Colon (tissue), 2 donors: ENCODE measurements around the gene NOTCH3.

Experiments
- FAIRE-seq: peaks from 2 replicates; lab custom pipeline; 2012; peaks lifted over from hg19 to GRCh38; lab: Jason Lieb, UNC
- donor health status: control.
- donor health status: control.

Gene NOTCH3

DNA sequence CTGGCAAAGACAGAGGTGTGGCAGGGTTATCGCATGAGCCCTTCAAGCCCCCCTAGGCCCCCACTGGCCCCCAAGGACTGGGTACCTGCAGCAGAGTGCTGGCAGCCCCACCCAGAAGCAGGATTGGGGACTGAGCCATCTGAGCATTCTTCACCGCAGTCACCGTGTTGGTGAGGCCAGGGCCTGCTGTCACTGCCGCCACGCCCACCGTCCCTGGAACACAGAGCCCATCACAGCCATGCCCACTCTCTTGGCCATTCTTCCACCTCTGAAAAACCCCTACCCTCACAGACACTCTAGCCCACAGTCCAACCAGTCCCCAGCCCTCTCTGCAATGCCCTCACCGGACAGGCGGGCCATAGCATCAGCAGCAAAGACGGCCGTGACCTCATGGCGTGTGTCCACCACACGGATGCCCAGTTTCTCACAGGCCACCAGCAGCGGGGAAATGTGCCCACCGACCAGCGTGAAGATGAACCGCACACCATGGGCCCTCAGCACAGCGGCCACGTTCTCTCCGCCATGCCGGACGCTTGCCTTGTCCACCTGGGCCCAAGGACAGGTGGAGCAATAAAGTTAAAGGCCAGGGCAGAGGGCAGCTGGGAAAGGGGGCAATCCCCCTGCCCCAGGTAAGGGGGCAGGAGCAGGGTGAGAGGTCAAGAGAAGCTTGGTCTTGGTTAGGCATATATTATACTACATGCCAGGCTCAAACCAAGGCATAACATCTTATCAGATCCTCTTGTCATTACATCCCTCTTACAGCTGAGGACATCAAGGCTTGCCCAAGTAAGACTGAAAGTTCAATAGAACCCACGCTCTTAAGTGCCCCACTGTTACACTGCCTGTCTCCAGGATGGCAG lies 77.5 kb downstream of the NOTCH3 start:
- no peak for FAIRE-seq

DNA sequence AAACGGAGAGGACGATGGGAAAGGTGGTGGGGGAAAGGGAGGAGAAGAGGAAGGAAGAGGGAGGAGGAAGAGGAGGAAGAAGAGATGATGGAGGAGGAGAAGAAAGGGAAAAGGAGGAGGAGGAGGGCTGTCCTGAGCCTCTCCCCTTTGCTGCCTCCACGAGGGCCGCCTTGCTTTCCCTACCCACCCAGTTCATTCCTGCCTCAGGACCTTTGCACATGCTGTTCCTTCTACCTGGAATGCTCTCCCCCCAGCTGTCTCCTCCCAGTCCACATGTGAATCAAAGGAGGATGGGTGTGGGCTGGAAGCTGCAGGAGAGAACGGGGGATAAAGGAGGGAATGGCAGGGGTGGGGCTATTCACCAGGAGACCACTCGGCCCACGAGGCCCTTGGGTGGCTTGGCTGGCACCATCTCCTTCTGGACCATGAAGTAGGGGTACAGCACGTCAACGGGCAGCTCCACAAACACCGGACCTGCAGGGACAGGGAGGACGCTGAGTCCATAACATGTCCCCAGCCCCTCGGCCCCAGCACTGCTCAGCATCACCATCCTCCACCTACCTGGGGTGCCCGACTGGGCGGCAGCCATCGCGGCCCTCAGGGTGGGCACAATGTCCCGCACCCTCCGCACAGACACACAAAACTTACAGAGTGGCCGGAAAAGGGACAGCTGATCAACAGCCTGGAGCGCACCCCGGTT lies 78.3 kb downstream of the NOTCH3 start:
- no peak for FAIRE-seq

DNA sequence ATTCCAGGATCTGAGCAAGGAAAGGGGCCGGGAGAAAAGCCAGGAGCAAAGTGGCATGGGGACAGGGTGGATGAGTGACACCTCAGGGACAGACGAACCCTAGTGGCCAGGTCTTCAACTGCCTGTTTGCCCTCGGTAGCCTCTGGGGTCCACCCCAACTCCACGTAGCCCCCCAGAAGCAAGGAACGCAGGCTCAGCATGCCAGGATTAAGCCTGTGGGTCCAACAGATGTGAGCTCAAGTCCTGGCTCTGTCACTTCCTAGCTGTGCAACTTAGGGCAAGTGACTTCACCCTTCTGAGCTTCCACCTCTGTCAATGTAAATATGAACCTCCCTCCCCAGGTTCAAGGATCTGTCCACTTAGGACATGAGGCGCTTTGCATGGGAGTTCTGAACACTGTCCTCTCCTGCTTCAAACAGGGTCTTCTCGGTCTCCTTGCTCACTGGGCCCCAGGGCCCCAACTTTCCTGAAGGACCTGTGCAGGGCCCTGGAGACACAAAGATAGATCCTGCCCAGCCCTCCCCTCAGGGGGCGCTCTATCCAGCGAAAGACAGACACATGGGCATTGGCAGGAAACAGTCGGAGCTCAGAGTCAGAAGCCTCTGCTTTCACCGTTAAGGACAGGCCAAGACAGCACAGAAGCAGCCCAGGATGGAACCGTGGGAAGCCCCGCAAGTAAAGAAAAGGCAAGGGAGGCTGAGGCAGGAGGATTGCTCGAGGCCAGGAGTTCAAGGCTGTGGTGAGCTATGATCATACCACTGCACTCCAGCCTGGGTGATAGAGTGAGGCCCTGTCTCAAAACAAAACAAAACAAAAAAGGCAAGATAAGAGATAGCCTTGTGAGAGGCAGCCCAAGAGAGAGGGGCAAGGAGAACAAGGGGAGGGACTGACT lies 80.4 kb downstream of the NOTCH3 start:
- no peak for FAIRE-seq

DNA sequence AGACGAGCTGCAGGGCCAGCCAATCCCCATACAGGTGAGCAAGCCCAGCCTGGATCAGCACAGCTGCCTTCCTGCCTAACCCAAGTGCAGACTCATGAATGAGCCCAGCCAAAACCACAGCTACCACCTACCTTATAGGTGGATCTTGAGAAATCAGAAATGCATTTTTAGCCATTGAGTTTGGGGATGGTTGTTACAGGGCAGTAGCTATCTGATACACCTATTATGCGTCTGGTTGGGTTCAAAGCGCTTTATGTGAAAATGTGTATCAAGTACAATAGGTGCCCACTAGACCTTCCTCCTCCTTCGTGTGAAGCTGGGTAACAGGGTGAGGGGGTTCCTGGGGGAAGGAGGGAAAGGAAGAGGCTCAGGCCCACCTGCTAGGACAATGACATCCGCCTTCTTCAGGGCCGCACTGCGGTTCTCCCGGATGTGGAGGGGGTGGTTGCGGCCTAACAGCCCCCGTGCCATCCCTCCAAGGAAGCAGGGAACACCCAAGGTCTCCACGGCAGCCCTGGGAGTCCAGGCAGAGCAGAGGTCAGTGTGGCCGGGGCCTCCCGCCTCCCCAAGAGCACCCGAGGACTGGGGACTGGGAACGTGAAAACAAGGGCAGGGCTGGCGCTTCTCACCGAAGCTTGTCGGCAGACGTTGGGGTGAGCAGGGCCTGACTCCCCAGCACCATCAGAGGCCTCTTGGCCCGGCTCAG lies 81.9 kb downstream of the NOTCH3 start:
- no peak for FAIRE-seq

DNA sequence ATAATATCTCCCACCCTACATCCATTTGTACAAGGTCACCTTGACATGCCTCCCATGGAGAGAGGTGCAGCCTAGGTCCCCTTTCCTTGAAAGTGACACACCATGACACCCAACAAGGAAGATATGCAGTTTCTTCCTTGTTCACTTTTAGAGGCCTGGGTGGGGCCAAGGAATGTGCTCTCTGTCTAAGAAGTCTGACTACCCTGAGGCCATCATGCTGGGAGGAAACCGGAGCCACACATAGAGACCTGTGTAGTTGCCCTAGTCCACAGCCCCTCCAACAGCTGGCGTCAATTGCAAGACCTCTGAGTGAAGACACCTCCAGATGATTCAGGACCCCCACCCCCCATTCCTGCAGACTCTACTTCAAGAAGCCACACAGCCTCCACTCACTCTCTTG lies 82.5 kb downstream of the NOTCH3 start:
- FAIRE-seq: no peak

DNA sequence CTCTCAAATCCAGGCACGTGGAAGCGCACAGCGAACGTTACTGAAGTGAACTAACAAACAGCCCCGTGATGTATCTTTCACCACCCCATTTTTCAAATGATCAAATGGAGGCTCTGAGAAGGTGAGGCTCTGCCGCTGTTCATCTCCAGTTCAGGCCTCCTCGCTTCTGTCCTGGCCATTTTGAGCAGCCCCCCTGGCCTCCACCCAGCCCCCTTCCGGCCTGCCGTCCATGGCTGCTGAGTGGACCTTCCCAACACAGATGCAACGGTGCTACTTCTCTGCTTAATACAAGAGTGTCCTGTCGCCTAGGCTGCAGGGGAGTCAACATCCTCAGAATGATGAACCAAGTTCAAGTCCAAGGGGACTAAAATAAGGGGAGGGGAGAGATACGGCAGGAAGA lies 83.9 kb downstream of the NOTCH3 start:
- FAIRE-seq: no peak

DNA sequence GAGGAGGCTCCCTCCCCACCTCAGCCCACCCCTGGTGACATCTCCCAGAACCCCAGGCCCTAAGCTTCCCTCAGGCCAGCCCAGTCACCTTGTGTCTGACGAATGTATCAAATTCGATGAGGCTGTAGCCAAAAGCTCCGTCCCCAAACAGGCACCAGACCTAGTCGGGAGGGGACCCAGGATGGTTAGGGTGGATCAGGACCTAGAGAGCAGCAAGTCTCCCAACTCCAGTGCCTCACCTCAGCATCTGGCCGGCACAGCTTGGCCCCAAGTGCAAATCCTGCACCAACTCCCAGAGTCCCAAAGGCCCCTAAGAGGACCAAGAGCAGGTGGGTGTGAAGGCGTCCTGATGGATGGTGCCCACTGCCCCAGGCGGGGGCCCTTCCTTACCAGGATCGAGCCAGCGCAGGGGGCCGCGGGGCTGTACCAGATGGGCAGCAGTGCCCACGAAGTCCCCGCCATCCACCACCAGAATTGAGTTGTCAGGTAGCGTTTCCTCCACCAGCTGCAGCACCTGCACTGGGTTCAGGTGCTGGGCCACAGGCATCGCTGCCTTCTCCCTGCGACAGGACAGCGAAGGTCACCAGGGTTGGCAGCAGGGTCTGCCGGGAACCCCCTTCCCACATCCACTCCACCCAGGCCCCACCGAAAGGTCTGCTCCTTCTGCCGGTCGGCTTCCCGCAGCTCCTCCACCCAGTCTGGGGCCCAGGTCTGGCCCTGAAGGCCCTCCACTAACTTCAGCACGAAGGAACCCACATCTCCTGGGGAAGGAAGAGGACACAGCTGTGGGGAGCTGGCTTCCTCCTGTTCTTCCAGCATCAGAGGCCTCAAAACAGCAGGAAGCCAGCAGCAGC lies 84.8 kb downstream of the NOTCH3 start:
- no peak for FAIRE-seq

DNA sequence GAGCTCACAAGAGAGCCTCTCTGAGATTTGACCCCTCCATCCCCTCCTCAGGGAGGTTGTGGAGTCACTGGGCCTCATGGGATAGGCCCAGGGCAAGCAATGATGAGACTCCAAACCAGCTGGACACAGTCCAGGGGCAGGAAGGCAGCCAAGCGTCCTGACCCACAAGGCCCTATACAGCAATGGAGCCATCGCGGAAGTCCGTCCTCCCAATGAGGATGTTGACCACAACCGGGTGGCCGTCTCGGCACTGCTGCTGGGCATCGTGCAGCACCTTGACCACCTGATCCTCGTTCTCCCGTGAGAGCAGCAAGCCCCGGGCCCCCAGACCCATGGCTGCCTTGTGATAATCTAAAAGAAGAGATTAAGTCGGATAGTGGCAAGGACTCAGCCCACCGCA lies 85.7 kb downstream of the NOTCH3 start:
- no peak for FAIRE-seq

DNA sequence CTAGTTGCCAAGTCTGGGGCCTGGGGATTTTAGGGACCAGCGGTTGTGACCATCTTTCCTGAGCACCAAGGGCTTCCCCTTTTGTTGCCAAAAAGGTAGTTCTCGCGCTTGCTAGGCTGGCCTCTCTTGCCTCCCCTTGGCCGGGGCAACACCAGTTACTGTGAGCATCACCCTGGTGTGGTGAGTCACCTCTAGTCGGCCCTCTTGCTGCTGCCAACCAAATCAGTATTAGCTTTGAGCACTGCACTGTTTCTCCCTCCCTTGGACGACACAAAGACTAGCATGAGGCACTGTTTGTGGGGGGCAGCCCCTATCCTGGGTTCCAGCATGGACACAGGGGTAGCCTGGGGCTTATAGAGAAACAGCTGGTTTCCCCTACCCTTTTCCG lies 86.6 kb downstream of the NOTCH3 start:
- no peak for FAIRE-seq

DNA sequence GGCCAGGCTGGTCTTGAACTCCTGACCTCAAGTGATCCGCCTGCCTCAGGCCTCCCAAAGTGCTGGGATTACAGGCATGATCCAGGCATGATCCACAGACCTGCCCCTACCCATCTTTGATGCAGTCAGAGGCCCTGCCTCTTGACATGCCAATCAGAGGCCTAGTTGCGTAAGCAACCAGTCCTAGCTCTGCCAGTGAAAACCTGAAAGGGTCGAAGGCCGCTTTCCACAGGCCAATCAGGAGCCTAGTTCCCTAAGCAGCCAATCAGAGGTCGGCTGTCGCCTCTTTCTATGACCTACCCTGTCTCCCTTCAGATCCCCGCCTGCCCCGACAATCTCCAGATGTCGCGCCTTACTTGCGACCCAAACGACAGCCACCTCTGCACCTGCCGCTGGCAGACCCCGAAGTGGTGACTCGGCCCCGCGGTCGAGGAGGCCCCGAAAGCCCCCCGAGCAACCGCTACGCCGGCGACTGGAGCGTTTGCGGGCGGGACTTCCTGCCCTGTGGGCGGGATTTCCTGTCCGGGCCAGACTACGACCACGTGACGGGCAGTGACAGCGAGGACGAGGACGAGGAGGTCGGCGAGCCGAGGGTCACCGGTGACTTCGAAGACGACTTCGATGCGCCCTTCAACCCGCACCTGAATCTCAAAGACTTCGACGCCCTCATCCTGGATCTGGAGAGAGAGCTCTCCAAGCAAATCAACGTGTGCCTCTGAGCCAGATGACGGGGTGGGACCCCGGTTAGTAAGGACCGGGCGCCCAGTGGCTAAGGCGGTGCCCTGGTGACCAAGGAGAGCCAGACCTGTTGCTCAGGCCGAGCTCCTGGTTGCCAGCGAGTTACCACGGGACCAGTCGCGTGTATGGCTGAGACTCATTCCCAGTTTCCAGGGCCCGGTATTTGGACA lies 87.3 kb downstream of the NOTCH3 start:
- no peak for FAIRE-seq

DNA sequence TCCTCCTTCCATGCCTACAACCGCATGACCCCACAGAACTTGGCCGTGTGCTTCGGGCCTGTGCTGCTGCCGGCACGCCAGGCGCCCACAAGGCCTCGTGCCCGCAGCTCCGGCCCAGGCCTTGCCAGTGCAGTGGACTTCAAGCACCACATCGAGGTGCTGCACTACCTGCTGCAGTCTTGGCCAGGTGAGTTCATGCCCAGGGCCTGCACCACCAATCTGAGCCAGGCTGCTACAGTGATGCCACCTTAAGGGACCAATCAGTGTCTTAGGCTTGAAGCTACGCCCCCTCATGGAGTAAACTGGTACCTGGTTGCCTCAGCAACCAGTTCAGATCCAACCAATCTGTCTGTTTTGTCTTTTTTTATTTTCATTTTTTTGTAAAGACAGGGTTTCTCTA lies 88.4 kb downstream of the NOTCH3 start:
- FAIRE-seq: no peak

DNA sequence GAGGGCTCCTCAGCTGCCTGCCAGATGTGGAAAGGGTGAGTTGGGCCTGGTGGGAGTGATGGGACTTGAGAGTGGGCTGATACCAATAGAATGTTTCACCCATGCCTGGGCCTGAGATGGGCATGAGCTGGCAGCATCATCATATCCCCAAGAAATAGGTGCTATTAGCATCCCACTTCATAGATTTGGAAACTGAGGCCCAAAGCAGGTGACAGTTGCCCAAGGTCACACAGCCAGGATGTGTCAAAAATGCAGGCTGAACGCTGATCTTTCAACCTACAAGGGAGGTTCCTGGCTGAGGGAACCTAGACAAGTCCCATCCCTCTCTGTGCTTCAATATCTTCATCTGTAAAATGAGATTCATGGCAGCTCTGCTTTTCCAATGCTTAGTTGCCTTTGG lies 89.0 kb downstream of the NOTCH3 start:
- FAIRE-seq: no peak

DNA sequence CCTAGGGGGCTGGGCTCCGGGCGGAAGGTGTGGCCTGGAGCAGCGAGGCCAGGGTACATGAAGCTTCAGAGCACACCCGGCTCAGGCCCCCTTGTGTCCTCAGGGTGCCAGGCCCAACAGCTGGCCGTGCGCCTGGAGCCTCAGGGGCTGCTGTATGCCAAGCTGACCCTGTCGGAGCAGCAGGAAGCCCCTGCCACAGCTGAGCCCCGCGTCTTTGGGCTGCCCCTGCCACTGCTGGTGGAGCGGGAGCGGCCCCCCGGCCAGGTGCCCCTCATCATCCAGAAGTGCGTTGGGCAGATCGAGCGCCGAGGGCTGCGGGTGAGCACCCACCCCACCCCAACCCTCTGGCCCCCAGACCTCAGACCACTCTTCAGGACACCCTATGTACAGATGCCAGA lies 90.4 kb downstream of the NOTCH3 start:
- no peak for FAIRE-seq

DNA sequence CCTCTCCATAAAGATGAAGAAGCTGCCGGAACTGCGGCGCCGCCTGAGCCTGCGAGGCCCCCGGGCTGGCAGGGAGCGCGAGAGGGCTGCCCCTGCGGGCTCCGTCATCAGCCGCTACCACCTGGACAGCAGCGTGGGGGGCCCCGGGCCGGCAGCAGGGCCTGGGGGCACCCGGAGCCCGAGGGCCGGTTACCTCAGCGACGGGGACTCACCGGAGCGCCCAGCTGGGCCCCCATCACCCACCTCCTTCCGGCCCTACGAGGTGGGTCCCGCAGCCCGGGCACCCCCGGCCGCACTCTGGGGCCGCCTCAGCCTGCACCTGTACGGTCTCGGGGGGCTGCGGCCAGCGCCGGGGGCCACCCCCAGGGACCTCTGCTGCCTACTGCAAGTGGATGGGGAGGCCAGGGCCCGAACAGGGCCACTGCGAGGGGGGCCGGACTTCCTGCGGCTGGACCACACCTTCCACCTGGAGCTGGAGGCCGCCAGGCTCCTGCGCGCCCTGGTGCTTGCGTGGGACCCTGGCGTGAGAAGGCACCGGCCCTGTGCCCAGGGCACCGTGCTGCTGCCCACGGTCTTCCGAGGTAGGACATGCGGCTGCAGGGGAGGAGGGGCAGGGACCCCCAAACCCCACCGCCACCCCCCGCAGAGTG lies 90.9 kb downstream of the NOTCH3 start:
- no peak for FAIRE-seq
